Astrocyte of the cerebellum (primary cell): ENCODE data around the gene PIGS.

Experiments
- DNase-seq: peaks from one replicate; pipeline ENCODE4 v3.0.0-alpha.2; 2011; ENCODE audit warnings: low read depth
- H3K4me3 ChIP-seq: 2 replicates; pipeline ENCODE4 v1.5.1; 2011; ENCODE audit warnings: mild to moderate bottlenecking, low read depth, low read length, moderate library complexity
- in situ Hi-C: cut with HindIII; loops from 2 replicates; pipeline ENCODE4 v1.10.0; 2017; ENCODE audit warnings: low sequenced_read_pairs
- TF ChIP-seq, protein P1 (sequence below): IDR thresholded peaks from 2 replicates; pipeline ENCODE4 v1.5.1; 2012; ENCODE audit warnings: low read length, low read depth, moderate library complexity, mild to moderate bottlenecking; ENCODE audit errors: missing control alignments

Gene PIGS

DNA sequence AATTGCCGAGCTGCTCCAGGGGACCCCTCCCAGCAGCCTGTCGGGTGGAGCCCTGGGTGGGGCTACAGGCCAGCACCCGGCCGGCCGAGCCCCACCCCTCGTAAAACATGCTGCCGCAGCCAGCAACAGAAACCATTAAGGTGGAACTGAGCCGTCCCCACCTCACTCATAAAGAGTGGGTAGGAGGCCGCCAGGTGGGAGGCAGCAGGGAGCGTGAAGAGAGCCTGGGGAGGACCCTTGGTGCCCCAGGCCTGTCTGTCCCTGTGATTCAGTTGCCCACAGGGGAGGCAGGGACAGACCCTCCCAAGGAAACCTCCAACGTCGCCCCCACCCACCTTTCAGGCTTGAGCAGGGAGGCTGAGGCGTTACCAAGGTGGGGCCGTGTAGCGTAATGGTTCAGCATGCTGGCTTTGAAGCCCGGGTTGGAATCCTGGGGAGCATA, 56.7 kb downstream of the PIGS start:
- in situ Hi-C loops = no loop called here
- DNase-seq = no peak
- H3K4me3 ChIP-seq = no peak overlapping the region
- TF ChIP-seq, protein P1, sequence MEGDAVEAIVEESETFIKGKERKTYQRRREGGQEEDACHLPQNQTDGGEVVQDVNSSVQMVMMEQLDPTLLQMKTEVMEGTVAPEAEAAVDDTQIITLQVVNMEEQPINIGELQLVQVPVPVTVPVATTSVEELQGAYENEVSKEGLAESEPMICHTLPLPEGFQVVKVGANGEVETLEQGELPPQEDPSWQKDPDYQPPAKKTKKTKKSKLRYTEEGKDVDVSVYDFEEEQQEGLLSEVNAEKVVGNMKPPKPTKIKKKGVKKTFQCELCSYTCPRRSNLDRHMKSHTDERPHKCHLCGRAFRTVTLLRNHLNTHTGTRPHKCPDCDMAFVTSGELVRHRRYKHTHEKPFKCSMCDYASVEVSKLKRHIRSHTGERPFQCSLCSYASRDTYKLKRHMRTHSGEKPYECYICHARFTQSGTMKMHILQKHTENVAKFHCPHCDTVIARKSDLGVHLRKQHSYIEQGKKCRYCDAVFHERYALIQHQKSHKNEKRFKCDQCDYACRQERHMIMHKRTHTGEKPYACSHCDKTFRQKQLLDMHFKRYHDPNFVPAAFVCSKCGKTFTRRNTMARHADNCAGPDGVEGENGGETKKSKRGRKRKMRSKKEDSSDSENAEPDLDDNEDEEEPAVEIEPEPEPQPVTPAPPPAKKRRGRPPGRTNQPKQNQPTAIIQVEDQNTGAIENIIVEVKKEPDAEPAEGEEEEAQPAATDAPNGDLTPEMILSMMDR = no peak

DNA sequence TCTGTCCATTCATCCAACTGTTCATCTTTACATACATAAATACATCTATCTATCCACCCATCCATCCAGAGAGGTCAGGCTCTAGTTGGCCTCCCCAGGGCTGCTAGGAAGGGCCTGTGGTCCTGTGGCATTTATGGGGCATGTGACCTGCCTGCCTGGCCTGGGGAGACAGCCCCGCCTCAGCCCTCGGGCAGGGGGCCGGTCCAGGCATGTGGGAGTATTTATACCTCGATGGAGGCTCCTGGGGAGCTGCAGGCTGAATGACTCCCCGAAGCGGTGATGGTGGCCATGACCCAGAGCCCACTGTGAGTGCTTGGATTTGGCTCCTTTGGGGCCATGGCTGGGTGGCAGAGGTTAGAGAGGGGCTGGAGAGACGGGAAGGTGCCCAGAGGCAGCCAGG, 57.8 kb downstream of the PIGS start:
- in situ Hi-C loops = no loop called here
- no peak for DNase-seq
- H3K4me3 ChIP-seq = no peak overlapping the region
- TF ChIP-seq, protein P1 = no peak

DNA sequence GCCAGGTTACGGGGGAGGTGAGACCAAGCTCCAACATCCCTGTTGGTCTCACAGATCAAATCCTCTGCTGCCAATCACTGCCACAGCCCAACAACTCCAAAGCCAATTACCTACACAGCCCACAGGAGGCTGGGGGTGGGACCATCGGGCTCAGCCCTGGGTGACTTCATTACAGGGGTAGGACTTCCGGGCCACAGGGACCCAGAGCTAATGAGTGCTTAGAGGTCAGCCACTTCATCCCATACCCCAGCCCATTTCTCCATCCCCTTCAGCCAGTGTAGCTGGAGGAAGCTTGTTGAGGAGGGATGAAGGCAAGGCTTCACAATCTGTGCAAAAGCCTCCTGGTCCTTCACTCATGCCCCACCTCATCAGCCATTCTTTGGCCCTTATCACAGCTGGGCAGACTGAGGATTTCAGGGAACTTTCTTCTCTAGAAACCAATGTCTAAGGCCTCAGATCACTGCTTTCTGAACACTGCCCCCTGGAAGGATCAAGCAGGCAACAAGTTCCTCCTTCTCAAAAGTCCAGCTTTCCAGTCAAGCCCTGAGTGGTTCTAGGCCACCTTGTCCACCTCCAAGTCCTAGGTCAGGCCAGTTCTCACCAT, 59.4 kb downstream of the PIGS start:
- H3K4me3 ChIP-seq = no peak overlapping the region
- TF ChIP-seq, protein P1 = no peak
- DNase-seq = no peak
- in situ Hi-C loops = no loop called here

DNA sequence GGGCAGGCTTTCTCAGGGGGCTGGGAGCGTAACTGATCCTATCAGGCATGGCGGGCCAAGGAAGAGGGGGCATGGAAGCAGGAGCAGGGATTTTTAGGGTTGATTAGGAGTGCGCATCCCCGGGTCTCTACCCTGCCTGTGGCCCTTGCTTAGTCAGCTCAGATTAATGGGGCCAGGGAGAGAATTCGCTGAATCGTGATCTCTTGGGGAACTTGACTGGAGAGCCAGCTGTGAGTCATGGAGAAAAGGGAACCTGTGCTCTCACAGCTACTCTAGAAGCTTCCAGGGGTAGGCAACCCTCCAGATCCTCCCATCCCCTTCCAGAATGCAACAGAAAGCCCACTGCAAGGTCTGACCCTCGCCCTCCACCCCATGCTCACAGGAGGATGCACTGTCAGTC, 61.5 kb downstream of the PIGS start:
- H3K4me3 ChIP-seq = no peak overlapping the region
- TF ChIP-seq, protein P1 = no peak
- in situ Hi-C loops = no loop called here
- no peak for DNase-seq

DNA sequence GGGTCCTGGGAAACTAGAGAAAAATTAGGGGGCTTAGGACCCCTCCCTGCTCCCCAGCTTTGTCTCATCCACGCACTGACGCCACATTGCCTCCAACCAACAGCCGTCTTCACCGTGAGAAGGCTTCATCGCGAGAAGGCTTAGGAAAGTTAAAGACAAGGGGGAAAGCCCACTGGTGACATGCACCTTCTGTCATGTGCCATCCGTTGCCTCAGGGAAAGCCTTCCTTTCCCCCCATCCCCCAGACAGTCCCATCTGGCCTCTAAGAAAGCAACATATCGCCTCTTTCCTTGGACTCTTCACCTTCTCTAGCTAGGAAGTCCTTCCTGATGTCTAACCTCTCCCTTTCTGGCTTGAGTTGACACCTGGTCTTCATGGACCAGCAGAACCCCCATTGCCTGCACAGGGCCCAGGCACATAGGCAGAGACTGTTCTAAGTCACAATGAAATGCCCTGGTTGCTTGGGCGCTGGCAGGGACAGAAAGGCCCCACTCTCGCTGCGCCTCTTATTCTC, 63.1 kb downstream of the PIGS start:
- no peak overlapping the region for H3K4me3 ChIP-seq
- no peak for DNase-seq
- TF ChIP-seq, protein P1 = no peak
- in situ Hi-C loops = no loop called here

DNA sequence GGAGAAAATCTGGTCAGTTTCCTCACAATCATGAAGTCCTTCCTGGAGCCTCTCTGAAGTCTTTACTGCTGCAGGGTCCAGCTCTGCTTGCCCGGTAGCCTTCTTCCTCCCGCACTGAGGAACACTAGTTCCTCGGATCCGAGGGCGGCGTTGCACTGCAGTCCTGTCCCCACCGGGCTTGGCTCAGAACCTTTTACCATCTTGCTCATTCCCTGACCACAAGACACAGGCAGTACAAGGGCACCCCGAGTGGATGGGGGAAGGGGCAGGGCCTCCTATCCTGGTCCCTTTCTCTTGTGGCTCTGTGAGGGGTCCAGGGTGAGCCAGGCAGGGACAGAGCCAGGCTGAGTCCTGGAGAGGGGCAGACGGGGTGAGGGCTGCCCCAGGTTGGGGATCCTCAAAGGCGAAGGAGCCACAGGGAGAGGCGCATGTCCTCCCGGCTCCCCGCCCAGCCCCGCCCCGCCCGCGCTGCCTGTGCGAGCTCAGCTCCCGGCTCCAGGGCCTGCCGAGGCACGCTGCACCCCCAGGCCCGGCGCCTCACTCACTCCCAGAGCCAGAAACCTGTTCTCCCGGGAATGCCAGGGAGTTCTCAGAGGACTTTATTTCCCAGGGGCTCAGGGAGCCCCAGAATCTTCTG, 63.6 kb downstream of the PIGS start:
- in situ Hi-C loops = no loop called here

More for the DNA sequence above, 63.6 kb downstream of the PIGS start:
- H3K4me3 ChIP-seq = no peak overlapping the region
- TF ChIP-seq, protein P1 = no peak
- no peak for DNase-seq
